Measurements from ENCODE around the gene ADCY2. TPM values are rescaled to one million over a fixed set of nuclear protein-coding genes. Genes with fewer than 3 reads are reported as not detected.

ADCY2 gene
- total RNA-seq, 1 experiment from 2014 or later, result 31.3 TPM

DNA sequence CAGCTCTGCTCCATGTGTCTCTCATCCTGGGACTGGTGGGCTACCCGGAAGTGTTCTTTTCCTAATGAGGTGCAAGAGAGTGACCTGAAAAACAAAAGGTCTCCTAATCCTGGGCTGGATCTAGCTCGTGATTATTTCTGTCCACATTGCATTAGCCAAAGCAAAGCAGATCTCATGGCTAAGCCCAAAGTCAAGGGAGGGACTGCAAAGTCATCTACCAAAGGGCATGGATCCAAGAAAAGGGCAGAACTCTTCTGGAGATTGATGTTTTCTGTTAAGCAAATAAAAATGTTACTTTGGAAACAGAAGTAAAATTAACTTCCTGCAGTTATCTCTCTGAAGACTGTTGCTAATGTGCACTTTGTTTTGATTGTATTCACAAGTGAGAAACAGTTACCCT, 229.8 kb downstream of the ADCY2 start:
- Histone ChIP-seq H3T11ph (ENCODE audit: low read length) (no peak overlapping the region), H3K4me2 (ENCODE audit: insufficient read depth, insufficient read length, low read length) (no peak overlapping the region), H2BK20ac (ENCODE audit: low read depth, low read length, poor library complexity, severe bottlenecking) (no peak overlapping the region), H2BK5ac (ENCODE audit: insufficient read length, low read length) (no peak overlapping the region), H2BK12ac (ENCODE audit: insufficient read length, low read depth, low read length) (no peak overlapping the region), H3K56ac (ENCODE audit: insufficient read length, low read depth, low read length) (no peak overlapping the region), H2AFZ (ENCODE audit: low read length) (no peak overlapping the region), H3K23ac (ENCODE audit: insufficient read length, low read depth, low read length) (no peak overlapping the region), H4K20me1 (ENCODE audit: control insufficient read depth, insufficient read depth, insufficient read length) (no peaks in the 10 kb centered on the region), H3K23me2 (ENCODE audit: insufficient read length, low read depth, low read length, poor library complexity, severe bottlenecking) (no peaks in the 10 kb centered on the region), H3K4me1 (ENCODE audit: insufficient read depth, low read length) (no peaks in the 10 kb centered on the region), H3K27me3 (ENCODE audit: insufficient read depth, low read length) (no peaks in the 10 kb centered on the region), H3K4ac (ENCODE audit: low read depth, low read length) (no peak overlapping the region), H3K27ac (ENCODE audit: insufficient read length, low read depth, low read length) (no peak overlapping the region), H3K79me2 (ENCODE audit: insufficient read depth, low read length) (no peaks in the 10 kb centered on the region), H3K9me3 (ENCODE audit: control insufficient read depth, low read depth, low read length) (no peaks in the 10 kb centered on the region), H3K79me1 (ENCODE audit: insufficient read depth, low read depth, low read length, poor library complexity, severe bottlenecking) (no peaks in the 10 kb centered on the region), H4K91ac (ENCODE audit: insufficient read length, low read depth, low read length) (no peak overlapping the region), H3K14ac (ENCODE audit: insufficient read depth, low read length) (no peak overlapping the region), H2BK15ac (ENCODE audit: low read depth, low read length) (no peak overlapping the region), H4K5ac (ENCODE audit: insufficient read length, low read depth, low read length) (no peak overlapping the region), H3K18ac (ENCODE audit: insufficient read length, low read depth, low read length) (no peak overlapping the region), H3K9ac (ENCODE audit: extremely low read depth, insufficient read length, low read length) (no peak overlapping the region), H2BK120ac (ENCODE audit: low read depth, low read length, poor library complexity, severe bottlenecking) (no peak overlapping the region), H4K8ac (replicated peaks; ENCODE audit: insufficient read length, low read depth, low read length) (no peak overlapping the region), H2AK5ac (ENCODE audit: insufficient read length, low read length) (no peak overlapping the region)
- Mint-ChIP-seq H3K27ac (0 out of 7 replicates have a peak overlapping the region, but pooled peaks of 1 of the 3 experiments have one; percentile 7), H3K36me3 (ENCODE audit: insufficient read depth in 1 of 3, low read depth in 3 of 3) (peaks cover 24 to 35% (median 30%) of the 10 kb centered on the region in 3 experiments), H3K4me3 (no peak overlapping the region), H3K9me3 (no peaks in the 10 kb centered on the region), H3K27me3 (ENCODE audit: low read depth) (no peaks in the 10 kb centered on the region), H3K4me1 (peaks cover 8 to 9% of the 10 kb centered on the region in 2 experiments; a peak in 3 of 4 replicates)
- TF ChIP-seq CTCF (conservative IDR thresholded peaks at IDR 0.05), result no peak
- no peak for DNase-seq
- no CpG with 5 or more reads among the region's 2 CpGs for whole genome bisulfite sequencing (ENCODE audit: extremely low coverage, insufficient read length, low lambda C conversion rate)

Measured in H9 (cell line).